Activated CD4-positive, CD25-positive, alpha-beta regulatory T cell treated with anti-CD3 and anti-CD28 coated beads, Interleukin-2, amount 50 U/mL, for 24 hours (primary cell): ENCODE data around the gene PLAA.

Experiments
- ATAC-seq, 2 donors: fragments of 150-1000 bp; cut with Tn5 transposase; one replicate each; pipeline ENCODE4 v1.10.0; 2021; ENCODE audit warnings: mild to moderate bottlenecking in 1 of 2, moderate library complexity in 1 of 2

PLAA gene

DNA sequence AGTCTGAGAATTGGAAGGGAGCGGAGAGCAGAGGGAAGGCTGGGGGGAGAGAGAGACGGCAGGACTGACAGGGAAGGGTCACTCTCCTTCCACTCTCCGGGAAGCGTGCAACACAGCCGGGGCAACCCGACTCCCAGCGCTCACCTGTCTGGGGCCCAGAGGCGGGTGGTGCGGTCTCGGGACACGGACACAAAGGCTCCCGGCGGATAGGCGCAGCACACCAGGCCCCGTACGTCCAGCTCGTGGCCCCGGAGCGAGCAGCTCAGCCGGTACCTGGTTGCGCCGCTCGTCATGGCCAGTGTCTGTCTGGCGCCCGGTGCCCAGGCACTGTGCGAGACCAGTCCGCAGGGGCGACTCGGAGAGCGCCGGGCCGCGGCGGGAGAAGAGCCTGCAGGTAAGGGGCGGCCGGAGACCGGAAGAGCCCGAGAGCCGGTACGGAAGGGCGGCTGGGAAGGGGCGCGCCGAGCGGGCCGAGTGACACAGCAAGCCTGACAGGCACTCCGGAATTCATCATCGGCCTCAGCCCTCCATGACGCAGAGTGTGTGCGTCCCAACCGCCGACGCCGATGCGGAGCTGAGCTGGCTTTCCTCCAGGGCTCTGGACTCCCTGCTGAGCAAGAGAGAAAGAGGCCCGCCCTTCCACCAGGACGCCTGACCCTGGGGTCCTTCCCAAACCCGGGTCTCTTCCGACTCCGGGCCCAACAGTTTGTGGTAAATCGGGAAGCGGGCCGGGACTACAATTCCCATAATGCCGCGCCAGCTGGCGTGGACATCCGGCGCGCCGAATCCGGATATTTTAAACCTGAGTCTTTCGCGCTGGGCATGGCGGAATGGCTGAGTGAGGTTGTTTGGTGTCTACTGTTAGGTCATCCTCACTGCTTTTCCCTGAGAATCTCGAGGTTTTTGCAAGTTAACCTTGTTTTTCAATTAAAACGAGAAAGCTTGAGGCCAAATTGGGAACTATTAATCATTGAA, at the start of gene PLAA:
Gene PLAA, minus strand, starts transcription at position 490 of the 975 bp plus-strand sequence. Its CDS starts 197 bp downstream, at position 293.
- peak; percentile 98 to 99 for ATAC-seq

DNA sequence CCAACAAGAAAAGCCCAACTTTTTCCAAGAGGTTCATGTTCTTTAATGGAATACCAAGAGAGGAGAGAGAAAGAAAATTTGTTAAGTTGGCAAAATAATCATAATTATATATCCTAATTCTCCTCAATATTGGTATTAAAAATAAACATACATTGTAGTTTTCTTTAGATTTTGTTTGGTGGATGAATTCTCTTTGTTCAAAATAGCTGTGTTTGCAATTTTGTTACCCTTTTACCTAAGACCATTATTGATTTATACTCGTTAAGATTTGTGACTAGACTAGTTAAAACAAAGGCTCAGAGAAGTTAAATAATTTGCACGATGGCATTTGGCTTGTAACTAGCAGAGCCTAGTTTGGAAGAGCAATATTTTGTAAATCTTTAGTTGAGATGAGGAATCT, 48.8 kb upstream of the PLAA start:
- ATAC-seq = no peak

DNA sequence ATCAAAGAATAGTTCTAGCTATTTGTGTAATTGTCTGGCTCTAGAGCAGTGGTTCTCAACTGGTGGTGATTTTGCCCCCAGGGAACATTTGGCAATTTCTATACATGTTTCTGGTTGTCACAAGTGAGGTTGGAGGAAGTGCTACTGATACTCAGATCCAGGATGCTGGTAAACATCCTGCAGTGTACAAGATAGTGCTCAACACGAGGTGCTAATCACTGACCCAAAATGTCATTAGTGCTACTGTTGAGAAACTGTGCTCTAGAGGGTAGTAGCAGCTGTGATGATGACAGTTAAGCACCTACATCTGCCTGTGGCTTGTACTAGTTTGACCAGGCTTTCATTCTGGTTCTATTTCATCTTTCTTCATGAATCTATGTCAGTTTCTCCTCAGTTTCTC, 36.3 kb upstream of the PLAA start:
- no peak for ATAC-seq

DNA sequence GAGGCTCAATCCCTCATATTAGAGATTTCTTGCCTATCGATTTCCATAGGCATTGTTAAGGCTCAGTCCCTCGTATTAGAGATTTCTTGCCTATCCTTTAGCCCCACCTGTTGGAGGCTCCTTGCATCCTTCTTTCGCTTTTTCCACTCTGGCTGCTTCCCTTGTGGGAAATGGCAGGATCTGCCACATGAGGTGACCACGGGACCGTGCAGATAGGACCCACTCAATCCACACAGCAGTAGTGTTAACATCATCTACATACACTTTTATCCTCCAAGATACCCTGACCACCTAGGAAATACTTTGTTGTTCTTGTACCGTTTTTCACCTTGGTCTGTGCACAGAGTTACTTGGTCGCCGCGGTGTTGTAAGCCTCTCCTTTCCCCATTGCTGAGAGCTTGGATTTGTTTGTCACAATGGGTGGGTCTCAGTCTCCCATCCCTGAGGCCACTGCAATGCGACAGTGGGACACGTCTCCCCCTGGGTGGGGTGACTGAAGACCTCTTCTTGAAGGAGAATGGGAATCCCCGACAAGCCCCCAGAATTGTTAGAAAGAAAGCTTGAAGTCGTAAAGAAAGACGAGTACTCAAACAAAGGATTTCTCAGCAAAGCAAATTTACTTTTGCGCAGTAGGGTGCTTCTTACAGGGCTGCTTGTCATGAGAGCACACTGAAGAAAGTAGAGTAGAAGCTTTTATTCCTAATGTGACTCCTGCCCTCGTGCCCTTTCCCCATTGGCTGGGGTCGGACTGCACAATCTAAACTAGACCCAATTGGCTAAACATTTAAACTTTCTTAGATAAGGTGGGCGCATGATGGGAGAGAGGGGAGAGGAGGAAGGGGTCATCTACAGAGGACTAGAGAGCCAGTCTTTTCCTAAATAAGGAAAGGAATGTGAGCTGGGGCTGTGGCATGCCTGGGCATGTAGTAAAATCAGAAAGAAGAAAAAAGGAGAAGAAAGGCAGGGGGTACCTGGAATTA, 29.0 kb upstream of the PLAA start:
- no peak for ATAC-seq

DNA sequence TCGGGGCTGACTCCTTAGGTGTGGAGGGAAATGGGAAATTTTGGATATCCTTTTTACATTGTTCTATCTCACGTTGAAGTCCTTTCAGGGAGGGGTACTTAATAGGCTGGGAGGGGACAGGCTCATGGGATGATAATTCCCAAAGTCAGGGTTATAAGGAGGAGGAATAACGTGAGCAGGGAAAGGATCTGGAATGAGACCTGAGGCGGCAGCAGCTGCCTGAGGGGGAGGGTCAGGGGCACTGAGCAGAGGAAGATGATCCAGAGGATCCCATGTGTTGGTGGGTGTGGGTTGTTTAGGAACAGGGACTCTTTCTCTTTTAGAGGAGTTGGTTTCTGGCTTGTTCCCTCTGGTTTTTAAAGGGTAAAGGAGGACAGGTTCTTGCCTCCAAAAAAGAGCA, 27.9 kb upstream of the PLAA start:
- ATAC-seq = no peak

DNA sequence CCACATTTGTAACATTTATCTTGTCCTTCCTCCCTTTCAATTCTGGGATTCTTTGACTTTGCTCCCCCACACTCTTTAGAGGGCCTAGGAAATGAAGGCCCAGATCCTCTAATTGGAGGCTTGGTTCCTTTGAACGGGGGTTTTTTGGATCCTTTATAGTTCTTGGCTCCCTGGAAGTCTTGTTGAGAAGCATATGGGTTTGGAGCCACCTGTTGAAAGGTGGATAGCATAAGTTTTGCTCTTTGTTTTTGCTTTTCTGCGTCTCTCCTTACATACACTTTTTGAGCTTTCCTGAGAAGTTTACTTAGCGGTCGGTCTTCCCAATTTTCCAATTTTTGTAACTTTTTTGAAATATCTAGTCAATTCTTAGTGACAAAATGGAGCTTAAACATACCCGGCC, 26.9 kb upstream of the PLAA start:
- ATAC-seq = no peak

DNA sequence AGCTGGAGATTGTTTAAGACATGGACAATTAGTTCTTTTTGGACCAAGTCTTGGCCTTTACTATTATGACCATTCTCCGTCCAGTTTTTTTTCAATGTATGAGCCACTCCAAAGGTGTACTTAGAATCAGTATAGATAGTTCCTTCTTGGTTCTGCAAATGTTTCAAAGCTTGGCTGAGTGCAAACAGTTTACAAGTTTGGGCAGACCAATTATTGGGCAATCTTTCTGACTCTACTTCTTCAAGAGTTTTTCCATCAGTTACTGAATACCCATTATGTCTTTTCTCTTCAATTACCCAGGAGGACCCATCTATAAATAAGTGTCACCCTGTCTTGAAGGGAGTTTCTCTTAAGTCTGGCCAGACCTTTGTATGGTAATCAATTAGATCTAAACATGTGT, 24.7 kb upstream of the PLAA start:
- ATAC-seq = no peak

DNA sequence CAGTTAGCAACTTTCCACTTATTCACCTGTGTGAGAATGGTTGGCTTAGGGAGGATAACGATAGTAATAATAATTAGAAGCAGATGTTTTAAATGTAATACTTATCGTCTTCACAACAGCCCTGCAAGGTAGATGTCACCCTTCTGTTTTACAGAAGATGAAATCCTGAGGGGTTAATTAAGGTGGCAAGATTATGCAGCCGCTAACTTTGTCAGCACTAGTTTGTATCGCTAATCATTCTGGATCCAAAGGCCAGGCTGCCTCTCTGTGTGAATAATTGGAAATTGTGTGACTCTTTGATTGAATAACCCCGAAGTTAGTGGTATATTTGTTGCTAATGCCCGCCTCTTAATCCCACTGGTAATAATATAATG, 9.8 kb upstream of the PLAA start:
- ATAC-seq = no peak

DNA sequence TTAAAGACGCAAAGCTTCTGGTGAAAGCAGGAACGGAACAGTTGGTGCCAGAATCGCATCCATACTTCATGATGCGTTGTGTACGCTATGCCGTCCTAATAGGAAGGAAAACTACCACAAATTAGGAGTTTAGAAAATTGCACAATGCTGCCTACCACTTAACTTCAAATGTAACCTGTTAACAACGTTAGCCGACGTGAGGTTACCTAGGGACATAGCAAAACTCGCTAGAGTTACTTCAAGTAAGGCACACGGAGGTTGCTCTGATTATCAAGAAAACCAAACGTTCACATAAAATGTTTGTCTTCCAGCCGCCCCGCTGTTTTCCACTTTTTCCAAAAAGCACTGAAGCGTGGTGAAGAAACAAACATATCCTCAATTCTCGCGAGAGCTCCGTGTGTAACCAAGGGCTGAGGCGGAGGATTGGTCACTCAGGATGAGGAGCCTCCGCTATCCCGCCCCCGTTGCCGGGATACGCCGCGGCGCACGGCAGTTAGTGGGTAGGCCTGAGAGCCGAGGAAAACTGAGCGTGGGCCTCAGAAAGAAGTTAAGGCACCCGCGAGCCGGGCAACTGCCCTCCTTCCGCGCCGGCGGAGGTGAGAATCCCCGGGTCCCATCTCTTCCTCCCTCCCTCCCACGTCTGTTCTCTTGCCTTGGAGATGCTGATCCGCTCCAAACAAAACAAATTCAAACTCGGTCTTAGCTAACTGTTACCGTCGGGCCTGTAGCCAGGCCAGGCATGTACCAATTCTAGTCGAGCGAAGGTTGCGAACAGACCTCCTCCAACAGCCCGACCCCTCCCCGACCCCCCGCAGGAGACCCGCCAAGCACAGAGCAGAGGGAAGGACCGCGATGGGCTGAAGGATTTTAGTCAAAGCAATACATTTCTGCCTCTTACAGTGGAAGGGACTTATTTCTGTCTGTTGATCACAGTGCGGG, 9.1 kb upstream of the PLAA start, which contains the start of gene IFT74:
Gene IFT74, plus strand, starts transcription at position 492 of the 939 bp plus-strand sequence. CDS start 5,556 bp downstream, outside the sequence.
- ATAC-seq = peak; percentile 100

DNA sequence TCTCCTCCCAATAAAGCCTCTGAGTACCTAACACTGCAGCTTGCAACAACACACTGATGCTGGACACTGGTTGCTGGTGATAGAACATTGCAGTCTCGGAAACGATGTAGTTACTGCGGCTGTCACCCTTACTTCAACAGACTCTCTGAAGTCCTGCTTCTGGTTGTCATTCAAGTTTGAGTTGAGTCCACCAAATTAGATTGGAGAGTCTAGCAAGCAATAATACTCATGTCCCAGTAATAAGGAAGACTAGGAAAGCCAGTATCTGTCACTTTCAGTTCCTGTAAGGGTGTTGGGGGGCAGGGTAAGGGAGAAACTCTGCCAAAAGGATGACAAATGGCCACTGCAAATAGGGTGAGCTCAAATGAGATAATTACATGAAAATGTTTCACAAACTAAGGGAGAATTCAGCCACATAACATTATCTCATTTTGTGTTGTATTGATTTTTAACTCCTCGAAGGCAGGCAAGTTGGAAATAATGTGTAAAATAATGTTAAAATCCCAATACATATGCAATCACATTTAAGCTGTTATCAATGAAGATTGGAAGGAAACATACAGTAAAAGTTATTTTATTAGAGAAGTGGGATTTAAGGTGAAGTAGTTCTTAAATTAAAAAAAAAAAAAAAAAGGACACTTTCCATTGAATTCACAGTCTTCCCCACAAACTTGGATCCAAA, 8.3 kb upstream of the PLAA start:
- no peak for ATAC-seq

DNA sequence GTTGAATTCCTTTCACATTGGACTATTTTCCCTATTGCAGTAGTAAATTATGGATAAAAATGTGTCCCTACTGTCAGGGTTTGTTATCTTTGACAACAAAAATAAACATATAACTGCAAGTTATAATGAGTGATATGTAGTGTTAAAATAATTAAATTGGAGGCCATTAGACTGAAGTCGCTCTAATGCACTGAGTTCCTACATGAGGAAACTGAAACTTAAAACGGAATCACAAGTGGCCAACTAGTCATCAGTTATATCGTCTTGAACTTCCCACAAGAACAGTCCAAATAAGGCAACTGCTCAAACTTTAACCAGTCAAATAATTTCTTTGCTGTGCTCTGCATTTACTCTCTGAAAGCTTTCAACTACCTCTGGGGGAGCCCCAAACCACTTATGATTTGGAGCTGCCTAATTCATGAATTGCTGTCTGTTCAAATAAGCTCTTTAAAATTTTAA, 7.0 kb upstream of the PLAA start:
- ATAC-seq = peak; percentile 8 to 22

DNA sequence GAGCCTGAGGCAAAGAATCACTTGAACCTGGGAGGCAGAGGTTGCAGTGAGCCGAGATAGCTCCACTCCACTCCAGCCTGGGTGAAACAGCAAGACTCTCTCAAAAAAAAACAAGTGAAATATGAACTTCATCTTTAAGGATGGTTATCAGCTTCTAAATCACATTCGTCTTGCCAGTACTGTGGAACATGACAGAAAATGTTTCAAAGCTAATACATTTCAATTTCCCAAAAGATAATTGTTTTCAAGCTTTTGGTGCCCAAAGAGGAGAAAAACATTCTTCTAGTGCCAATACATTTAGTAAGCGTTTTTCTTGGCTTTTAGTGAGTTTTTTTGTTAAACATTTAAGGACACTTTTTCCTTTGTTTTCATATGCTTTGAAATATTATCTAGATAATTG, 4.8 kb upstream of the PLAA start:
- ATAC-seq = no peak

DNA sequence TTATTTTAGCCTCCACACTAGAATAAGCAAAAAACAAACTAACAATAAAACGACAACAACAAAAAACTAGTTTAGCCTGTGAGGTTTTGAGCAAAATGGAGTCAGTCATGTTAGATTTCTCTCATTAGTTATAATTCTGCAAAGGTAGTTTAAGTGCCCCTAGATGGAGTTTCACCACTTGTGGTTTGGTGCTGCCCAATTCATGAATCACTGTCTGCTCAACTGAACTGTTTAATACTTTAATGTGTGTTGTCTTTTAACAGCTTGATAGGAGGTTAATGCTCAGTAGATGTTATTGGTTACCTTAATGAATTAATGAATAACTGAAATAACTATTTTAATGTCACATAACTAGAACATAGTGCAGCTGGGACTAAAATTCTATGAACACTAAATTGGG, 3.5 kb upstream of the PLAA start:
- no peak for ATAC-seq

DNA sequence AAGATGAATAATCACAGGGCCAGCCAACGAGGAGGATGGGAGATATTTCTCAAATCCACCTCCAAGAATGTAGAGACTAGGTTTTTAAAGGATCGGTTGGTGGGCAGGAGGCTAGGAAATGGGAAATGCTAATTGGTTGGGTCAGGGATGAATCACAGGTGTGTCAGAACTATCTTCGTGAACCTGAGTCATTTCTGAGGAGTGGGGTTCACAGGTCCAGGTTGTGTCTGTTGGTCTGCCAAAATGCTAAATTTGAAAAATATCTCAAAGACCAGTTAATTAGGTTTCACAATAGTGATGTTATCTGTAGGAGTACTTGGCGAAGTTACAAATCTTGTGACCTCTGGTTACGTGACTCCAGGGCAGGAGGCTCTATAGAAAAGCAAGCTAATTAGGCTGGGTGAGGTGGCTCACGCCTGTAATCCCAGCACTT, 2.6 kb upstream of the PLAA start:
- no peak for ATAC-seq

DNA sequence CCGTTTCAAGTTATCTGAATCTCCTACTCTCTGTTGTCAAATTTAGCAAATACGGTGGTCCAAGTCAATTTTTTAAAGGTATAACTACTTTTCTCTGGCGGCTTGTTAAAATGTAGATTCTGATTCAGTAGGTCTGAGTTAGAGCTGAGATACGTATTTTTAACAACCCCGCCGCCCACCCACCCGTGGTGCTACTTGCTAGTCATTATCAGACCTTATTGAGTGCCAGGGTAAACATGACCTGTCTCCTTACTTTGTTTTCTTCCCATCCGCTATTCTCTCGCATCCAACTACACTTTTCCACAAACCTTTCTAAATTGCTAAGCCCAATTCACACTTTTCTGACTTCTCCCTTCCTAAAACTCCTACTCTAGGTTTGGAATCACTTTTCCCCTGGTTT, 694 bp upstream of the PLAA start:
- ATAC-seq = no peak

DNA sequence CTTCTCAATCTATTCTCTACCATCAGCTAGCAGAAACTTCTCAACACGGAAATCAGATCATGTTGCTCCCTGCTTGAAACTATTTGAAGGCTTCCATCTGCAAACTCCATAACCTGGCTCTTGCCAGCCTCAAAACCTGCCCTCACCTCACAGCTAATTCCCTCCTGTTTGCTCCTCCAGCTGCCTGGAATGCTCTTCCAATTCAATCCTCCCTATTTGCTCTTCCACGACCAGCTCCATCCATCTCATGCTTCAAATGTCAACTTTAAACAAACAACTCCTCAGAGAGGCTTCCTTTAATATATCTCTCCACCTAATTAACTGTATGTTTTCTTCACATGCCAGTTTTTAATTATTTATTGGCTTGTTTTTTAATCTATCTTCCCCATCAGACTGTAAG, 1.5 kb downstream of the PLAA start:
- ATAC-seq = no peak

DNA sequence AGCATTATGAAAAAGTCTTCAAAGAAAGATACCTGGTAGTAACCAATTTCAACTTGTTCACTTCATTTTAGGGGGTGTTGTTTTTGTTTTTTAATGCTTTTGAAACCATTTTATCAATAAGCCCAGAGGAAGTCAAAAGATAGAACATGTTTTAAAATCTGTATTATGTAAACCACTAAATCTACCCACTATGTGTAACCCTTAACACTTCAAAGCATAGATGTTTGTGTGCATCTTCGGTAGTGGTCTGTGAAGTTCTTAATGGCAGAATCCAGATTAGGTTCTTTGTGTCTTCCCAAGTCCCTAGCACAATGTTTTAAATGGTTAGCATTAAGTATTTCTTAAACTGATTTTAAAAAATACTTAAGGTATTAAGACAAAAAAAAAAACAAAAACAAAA, 6.3 kb downstream of the PLAA start:
- peak in 1 of 2 donors; percentile 20 for ATAC-seq

DNA sequence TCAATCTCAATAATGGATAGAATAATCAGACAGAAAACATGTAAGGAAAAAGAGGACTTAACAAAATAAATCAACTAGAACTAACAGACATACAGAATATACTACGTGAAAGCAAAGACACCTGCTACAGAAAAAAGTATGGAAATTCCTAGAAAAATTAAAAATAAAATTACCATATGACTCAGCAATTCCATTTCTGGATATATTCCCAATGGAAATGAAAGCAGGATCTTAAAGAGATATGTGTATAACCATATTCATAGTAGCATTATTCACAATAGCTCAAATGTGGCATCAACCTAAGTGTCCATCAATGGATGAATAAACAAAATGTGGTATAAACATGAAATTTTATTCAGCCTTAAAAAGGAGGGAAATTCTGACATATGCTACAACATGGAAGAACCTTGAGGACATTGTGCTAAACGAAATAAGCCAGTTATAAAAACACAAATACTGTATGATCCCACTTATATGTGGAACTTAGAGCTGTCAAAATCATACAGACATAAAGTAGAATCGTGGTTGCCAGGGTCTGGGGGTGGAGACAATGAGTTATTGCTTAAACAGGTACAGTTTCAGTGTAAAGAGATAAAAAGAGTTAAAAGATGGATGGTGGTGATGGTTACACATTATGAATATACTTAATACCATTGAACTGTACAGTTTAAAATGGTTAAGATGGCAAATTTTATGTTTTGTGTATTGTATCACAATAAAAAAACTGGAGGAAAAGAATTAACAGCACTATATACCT, 6.9 kb downstream of the PLAA start:
- ATAC-seq = peak in 1 of 2 donors; percentile 20

DNA sequence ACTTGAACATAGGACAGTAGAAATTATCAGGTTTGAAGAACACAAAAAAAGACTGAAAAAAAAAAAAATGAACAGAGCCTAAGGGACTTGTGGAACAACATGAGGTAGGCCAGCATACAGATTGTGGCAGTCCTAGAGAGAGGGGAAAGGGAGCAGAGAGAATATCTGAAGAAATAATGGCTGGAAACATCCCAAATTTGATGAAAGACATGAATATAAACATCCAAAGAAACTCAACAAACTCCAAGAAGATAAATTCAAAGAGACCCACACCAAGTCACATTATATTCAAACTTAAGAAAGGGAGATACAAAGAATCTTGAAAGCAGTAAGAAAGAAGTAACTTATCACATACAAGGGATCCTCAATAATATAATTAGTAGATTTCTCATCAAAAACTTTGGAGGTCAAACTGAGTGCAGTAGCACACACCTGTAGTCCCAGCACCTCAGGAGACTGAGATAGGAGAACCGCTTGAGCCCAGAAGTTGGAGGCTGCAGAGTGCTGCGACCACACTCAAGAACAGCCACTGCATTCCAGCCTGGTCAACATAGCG, 9.1 kb downstream of the PLAA start:
- ATAC-seq = no peak

DNA sequence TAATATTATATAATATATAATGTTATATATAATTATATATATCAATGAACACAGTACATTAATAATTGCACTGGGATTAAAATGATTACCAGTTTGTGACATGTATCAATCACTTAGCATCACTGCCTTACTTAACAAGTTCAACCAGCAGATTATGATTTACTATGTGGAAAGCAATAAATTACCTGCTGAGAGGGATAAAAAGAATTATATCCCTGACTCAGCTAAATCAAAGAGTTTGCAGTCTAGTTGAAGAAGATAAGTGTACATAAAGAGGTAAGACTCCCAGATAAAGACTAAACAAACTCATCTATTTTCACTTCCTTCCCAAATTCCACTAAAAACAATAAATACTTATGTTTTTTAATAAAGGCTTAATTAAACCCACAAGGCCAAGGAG, 11.2 kb downstream of the PLAA start:
- ATAC-seq = no peak
